Keratinocyte (primary cell): ENCODE measurements around the gene ATP11A. TPM values are rescaled to one million over a fixed set of nuclear protein-coding genes. Genes with fewer than 3 reads are reported as not detected.

ENCODE experiments used
- DNase-seq: peaks from one replicate; pipeline ENCODE4 v3.0.0-alpha.2; 2011; ENCODE audit warnings: low read depth, missing footprints, low spot score
- FAIRE-seq: peaks from 2 replicates; lab custom pipeline; 2011; peaks lifted over from hg19 to GRCh38; lab: Jason Lieb, UNC
- H2AFZ ChIP-seq: 2 replicates; pipeline ENCODE4 v1.6.0; 2012; ENCODE audit warnings: low read length, control low read depth, inconsistent platforms; ENCODE audit not compliant: control insufficient read depth
- H3K27ac ChIP-seq: 2 replicates; pipeline ENCODE4 v1.5.1; 2011; ENCODE audit warnings: low read length; ENCODE audit not compliant: control insufficient read depth, insufficient read depth
- H3K27me3 ChIP-seq: 3 replicates; pipeline ENCODE4 v1.6.0; 2011; ENCODE audit warnings: low read length; ENCODE audit not compliant: control insufficient read depth, insufficient read depth; ENCODE audit errors: extremely low read depth
- H3K36me3 ChIP-seq, 2 experiments: 2 replicates in 1 of 2; 3 replicates in 1 of 2; pipeline ENCODE4 v1.5.1; 2011; ENCODE audit warnings: low read length in 2 of 2, mild to moderate bottlenecking in 1 of 2; ENCODE audit not compliant: control insufficient read depth in 2 of 2, insufficient read depth in 2 of 2; ENCODE audit errors: extremely low read depth in 1 of 2
- H3K4me1 ChIP-seq: 3 replicates; pipeline ENCODE4 v1.5.1; 2011; ENCODE audit warnings: low read length; ENCODE audit not compliant: control insufficient read depth, insufficient read depth; ENCODE audit errors: extremely low read depth
- H3K4me2 ChIP-seq: 3 replicates; pipeline ENCODE4 v1.6.0; 2011; ENCODE audit warnings: low read depth, low read length; ENCODE audit not compliant: control insufficient read depth, insufficient read depth; ENCODE audit errors: extremely low read depth
- H3K4me3 ChIP-seq, 3 experiments: fragments of 200-600 bp in 1 of 3; sonication (generic) in 1 of 3; 2 replicates in 2 of 3; 3 replicates in 1 of 3; pipeline ENCODE4 v1.5.1; 2011 to 2016; ENCODE audit warnings: low read length in 3 of 3, mild to moderate bottlenecking in 3 of 3, control low read depth in 2 of 3, inconsistent platforms in 1 of 3, low read depth in 1 of 3, mixed read lengths in 1 of 3, mixed run types in 1 of 3, moderate library complexity in 1 of 3; ENCODE audit not compliant: control insufficient read depth in 2 of 3, insufficient read depth in 2 of 3; ENCODE audit errors: extremely low read depth in 1 of 3
- H3K79me2 ChIP-seq: 2 replicates; pipeline ENCODE4 v1.6.0; 2012; ENCODE audit warnings: low read length; ENCODE audit not compliant: control insufficient read depth, insufficient read depth
- H3K9ac ChIP-seq: 3 replicates; pipeline ENCODE4 v1.6.0; 2011; ENCODE audit warnings: low read length; ENCODE audit not compliant: control insufficient read depth, insufficient read depth; ENCODE audit errors: extremely low read depth
- H3K9me1 ChIP-seq: 3 replicates; pipeline ENCODE4 v1.6.0; 2011; ENCODE audit warnings: low read length; ENCODE audit not compliant: control insufficient read depth, insufficient read depth; ENCODE audit errors: extremely low read depth
- H3K9me3 ChIP-seq: 2 replicates; pipeline ENCODE4 v1.5.1; 2012; ENCODE audit warnings: low read depth, low read length; ENCODE audit not compliant: control insufficient read depth
- H4K20me1 ChIP-seq: 3 replicates; pipeline ENCODE4 v1.6.0; 2011; ENCODE audit warnings: low read length; ENCODE audit not compliant: control insufficient read depth, insufficient read depth; ENCODE audit errors: extremely low read depth
- CTCF ChIP-seq, 3 experiments: IDR thresholded peaks in 1 of 3; conservative IDR thresholded peaks in 1 of 3; optimal IDR thresholded peaks in 1 of 3; 2 replicates in 2 of 3; 3 replicates in 1 of 3; pipeline versions ENCODE3 to v1.5.1; 2011; ENCODE audit warnings: low read length in 3 of 3, mild to moderate bottlenecking in 3 of 3, moderate library complexity in 2 of 3, control low read depth in 1 of 3, inconsistent platforms in 1 of 3; ENCODE audit not compliant: insufficient read depth in 2 of 3; ENCODE audit errors: extremely low read depth in 1 of 3
- EZH2 ChIP-seq: IDR thresholded peaks from one replicate; pipeline ENCODE4 v1.6.1; 2012; ENCODE audit warnings: inconsistent platforms, mild to moderate bottlenecking, low read length, moderate library complexity
- dilution Hi-C: fragments of 300-500 bp; cut with MboI; formaldehyde crosslinking; loops from one replicate; pipeline ENCODE4 v1.7.0; 2020; ENCODE audit warnings: low sequenced_read_pairs; ENCODE audit not compliant: extremely low pct_ligation_motif_present
- polyA plus RNA-seq, 5 experiments: library from polyadenylated mRNA; depleted of rRNA in 3 of 5; stranded (reverse) in 3 of 5; stranded (forward) in 1 of 5; unstranded in 1 of 5; fragments of >200 nt; gene quantifications; 1 replicate in 1 of 5; 2 replicates in 3 of 5; 3 replicates in 1 of 5; pipeline versions ENCODE4 v1.2.1 to v1.2.3, GENCODE V29; 2011 to 2012; ENCODE audit warnings: missing spikeins in 2 of 5, low read depth in 1 of 5, low replicate concordance in 1 of 5

The ATP11A gene
- polyA plus RNA-seq, 1 donor (not counting 4 experiments of a cell fraction or from before 2014, with no cell fraction given) = 4.3 TPM

- DNase-seq (no peak), FAIRE-seq (no peak)
- TF ChIP-seq CTCF (optimal IDR thresholded peaks at IDR 0.05 in 1 of 3, IDR thresholded peaks at IDR 0.05 in 1 of 3, conservative IDR thresholded peaks at IDR 0.05 in 1 of 3; ENCODE audit: extremely low read depth in 1 of 3, insufficient read depth in 2 of 3, low read length in 3 of 3) (no peak), EZH2 (no peak)
- no peaks in the 10 kb centered on the region for H4K20me1 ChIP-seq
- no peak overlapping the region for H3K4me3 ChIP-seq
- dilution Hi-C loops = no loop called here
- H3K9me3 ChIP-seq = no peaks in the 10 kb centered on the region
- H2AFZ ChIP-seq = no peak overlapping the region
- H3K9ac ChIP-seq = no peak overlapping the region
- no peaks in the 10 kb centered on the region for H3K36me3 ChIP-seq
- no peaks in the 10 kb centered on the region for H3K27me3 ChIP-seq
- no peaks in the 10 kb centered on the region for H3K4me1 ChIP-seq
- no peaks in the 10 kb centered on the region for H3K79me2 ChIP-seq
- no peak overlapping the region for H3K27ac ChIP-seq
- H3K4me2 ChIP-seq = no peak overlapping the region
- peaks cover 2% of the 10 kb centered on the region for H3K9me1 ChIP-seq
Observed at GRCh38 chr13:112792511-112792910, 102.7 kb downstream of the ATP11A start.

GRCh38 chr13:112793545-112794445 lies 104.0 kb downstream of the ATP11A start:
- no peaks in the 10 kb centered on the region for H4K20me1 ChIP-seq
- DNase-seq (no peak), FAIRE-seq (no peak)
- TF ChIP-seq CTCF (optimal IDR thresholded peaks at IDR 0.05 in 1 of 3, IDR thresholded peaks at IDR 0.05 in 1 of 3, conservative IDR thresholded peaks at IDR 0.05 in 1 of 3; ENCODE audit: extremely low read depth in 1 of 3, insufficient read depth in 2 of 3, low read length in 3 of 3) (no peak), EZH2 (no peak)
- dilution Hi-C loops = no loop called here
- H3K9me3 ChIP-seq = no peaks in the 10 kb centered on the region
- no peak overlapping the region for H3K4me2 ChIP-seq
- H3K27me3 ChIP-seq = no peaks in the 10 kb centered on the region
- H3K9ac ChIP-seq = no peak overlapping the region
- no peak overlapping the region for H3K4me3 ChIP-seq
- peaks cover 2% of the 10 kb centered on the region for H3K9me1 ChIP-seq
- H3K79me2 ChIP-seq = no peaks in the 10 kb centered on the region
- no peak overlapping the region for H2AFZ ChIP-seq
- H3K4me1 ChIP-seq = no peaks in the 10 kb centered on the region
- H3K27ac ChIP-seq = no peak overlapping the region
- H3K36me3 ChIP-seq = no peaks in the 10 kb centered on the region
